HCT116 (cell line): ENCODE data around the gene PHF14. TPM values are rescaled to one million over a fixed set of nuclear protein-coding genes. Genes with fewer than 3 reads are reported as not detected.
"Not testable (repeated sequence)": the region's sequence is repeated elsewhere in the genome, so short reads cannot be mapped to it uniquely, and the experiment has no call there.

Experiments used
- ATAC-seq: fragments of 200-7000 bp; cut with Tn5 transposase; 2 replicates; pipeline ENCODE4 v1.9.1; 2020; ENCODE audit warnings: mild to moderate bottlenecking, moderate library complexity
- BruUV-seq: library from RNA; stranded (reverse); fragments of 400-500 nt; replicated peaks from 2 replicates; lab custom pipeline; 2021; lab: Mats Ljungman, UMichigan
- CTCF ChIA-PET: fragments of 300-600 bp; sonication (Branson Sonifier 250); formaldehyde crosslinking; loops from one replicate; lab custom pipeline; 2021; ENCODE audit warnings: antibody characterized with exemption; lab: Charles Lee
- POLR2A ChIA-PET: fragments of 300-600, 350-600 bp; sonication (Branson Sonifier 250); formaldehyde crosslinking; loops from one replicate; lab custom pipeline; 2021; ENCODE audit warnings: antibody characterized with exemption; lab: Charles Lee
- RAD21 ChIA-PET, 2 experiments: fragments of 300-600 bp; sonication (Branson Sonifier 250); formaldehyde crosslinking; loops; one replicate each; lab custom pipeline; 2023; ENCODE audit warnings: low total read pairs in 2 of 2; ENCODE audit not compliant: uncharacterized antibody in 2 of 2, unreplicated experiment in 2 of 2, low non-redundant PET in 1 of 2; lab: Charles Lee
- DNase-seq: peaks from one replicate; pipeline ENCODE4 v3.0.0-alpha.2; 2010; ENCODE audit warnings: low read depth, low spot score
- H2AFZ ChIP-seq: fragments of 200-600 bp; shearing (Covaris generic), sonication (generic); 2 replicates; pipeline ENCODE4 v1.6.1; 2017; ENCODE audit warnings: low read depth, mixed run types, mixed read lengths, antibody characterized with exemption, low read length; ENCODE audit not compliant: poor library complexity, severe bottlenecking
- H3K27ac ChIP-seq: 2 replicates; pipeline ENCODE4 v1.5.1; 2012; ENCODE audit warnings: low read depth, low read length
- H3K27me3 ChIP-seq: fragments of 200-600 bp; sonication (generic); 2 replicates; pipeline ENCODE4 v1.6.1; 2016; ENCODE audit warnings: mixed run types, low read length, mixed read lengths; ENCODE audit not compliant: insufficient read depth
- H3K36me3 ChIP-seq, 2 experiments: fragments of 200-500 bp in 1 of 2; fragments of 200-600 bp in 1 of 2; sonication (Bioruptor generic) in 1 of 2; sonication (generic) in 1 of 2; 2 replicates each; pipeline versions ENCODE4 v1.5.1 to v1.6.1; 2014 to 2016; ENCODE audit warnings: low read length in 2 of 2, inconsistent platforms in 1 of 2, mixed read lengths in 1 of 2, mixed run types in 1 of 2; ENCODE audit not compliant: insufficient read depth in 2 of 2, control insufficient read depth in 1 of 2
- H3K4me1 ChIP-seq, 2 experiments: fragments of 200-600 bp in 1 of 2; sonication (generic) in 1 of 2; 2 replicates each; pipeline versions ENCODE4 v1.5.1 to v1.6.1; 2012 to 2017; ENCODE audit warnings: low read length in 2 of 2, inconsistent platforms in 1 of 2, mild to moderate bottlenecking in 1 of 2, mixed read lengths in 1 of 2, mixed run types in 1 of 2, moderate library complexity in 1 of 2; ENCODE audit not compliant: insufficient read depth in 2 of 2, control insufficient read depth in 1 of 2
- H3K4me2 ChIP-seq: fragments of 200-600 bp; sonication (generic); 2 replicates; pipeline ENCODE4 v1.6.1; 2017; ENCODE audit warnings: mixed run types, low read length, mixed read lengths
- H3K4me3 ChIP-seq, 2 experiments: fragments of 200-600 bp in 1 of 2; sonication (generic) in 1 of 2; replicated peaks in 1 of 2; 2 replicates each; pipeline ENCODE4 v1.5.1; 2011 to 2016; ENCODE audit warnings: low read length in 2 of 2, control low read depth in 1 of 2, low read depth in 1 of 2, mild to moderate bottlenecking in 1 of 2, mixed read lengths in 1 of 2, mixed run types in 1 of 2
- H3K79me2 ChIP-seq: fragments of 200-600 bp; sonication (generic); 2 replicates; pipeline ENCODE4 v1.6.1; 2017; ENCODE audit warnings: mild to moderate bottlenecking, mixed run types, low read length, moderate library complexity, mixed read lengths; ENCODE audit not compliant: insufficient read depth
- H3K9ac ChIP-seq: fragments of 200-600 bp; sonication (generic); 2 replicates; pipeline ENCODE4 v1.6.1; 2016; ENCODE audit warnings: low read length, mixed read lengths
- H3K9me2 ChIP-seq: fragments of 200-600 bp; sonication (generic), shearing (Covaris generic); 2 replicates; pipeline ENCODE4 v1.6.1; 2017; ENCODE audit warnings: mixed run types, mild to moderate bottlenecking, moderate library complexity; ENCODE audit not compliant: insufficient read depth
- H3K9me3 ChIP-seq, 2 experiments: fragments of 200-500 bp in 1 of 2; fragments of 200-600 bp in 1 of 2; sonication (Bioruptor generic) in 1 of 2; sonication (generic) in 1 of 2; 2 replicates each; pipeline ENCODE4 v1.6.1; 2014 to 2017; ENCODE audit warnings: low read length in 2 of 2, mixed read lengths in 2 of 2, inconsistent platforms in 1 of 2, low read depth in 1 of 2, mild to moderate bottlenecking in 1 of 2, mixed run types in 1 of 2, moderate library complexity in 1 of 2; ENCODE audit not compliant: control insufficient read depth in 1 of 2, insufficient read depth in 1 of 2
- H4K20me1 ChIP-seq: fragments of 200-600 bp; sonication (generic), shearing (Covaris generic); 2 replicates; pipeline ENCODE4 v1.6.1; 2017; ENCODE audit warnings: mixed run types, mild to moderate bottlenecking, moderate library complexity; ENCODE audit not compliant: insufficient read depth
- CEBPB ChIP-seq: IDR thresholded peaks from 2 replicates; pipeline ENCODE4 v1.6.1; 2012; ENCODE audit warnings: low read depth
- EGR1 ChIP-seq: IDR thresholded peaks from 2 replicates; pipeline ENCODE4 v1.6.1; 2012; ENCODE audit warnings: low read depth
- ELF1 ChIP-seq: IDR thresholded peaks from 2 replicates; pipeline ENCODE4 v1.6.1; 2012; ENCODE audit warnings: low read depth, borderline replicate concordance
- EZH2 ChIP-seq: fragments of 200-600 bp; sonication (generic); IDR thresholded peaks from 2 replicates; pipeline ENCODE4 v1.6.1; 2017; ENCODE audit warnings: antibody characterized with exemption, mixed run types
- EZH2phosphoT487 ChIP-seq: fragments of 200-600 bp; IDR thresholded peaks from 2 replicates; pipeline ENCODE4 v1.6.1; 2018; ENCODE audit warnings: antibody characterized with exemption, borderline replicate concordance
- FOSL1 ChIP-seq: IDR thresholded peaks from 2 replicates; pipeline ENCODE4 v1.6.1; 2012; ENCODE audit warnings: low read depth
- JUND ChIP-seq: IDR thresholded peaks from 2 replicates; pipeline ENCODE4 v1.6.1; 2012
- POLR2A ChIP-seq: IDR thresholded peaks from 2 replicates; pipeline ENCODE4 v1.7.0; 2011; ENCODE audit warnings: borderline replicate concordance; ENCODE audit not compliant: insufficient read depth, insufficient read length; ENCODE audit errors: extremely low read depth
- POLR2AphosphoS5 ChIP-seq: IDR thresholded peaks from 2 replicates; pipeline ENCODE4 v1.6.1; 2011; ENCODE audit warnings: mild to moderate bottlenecking, low read depth, low read length, moderate library complexity
- RAD21 ChIP-seq: IDR thresholded peaks from 2 replicates; pipeline ENCODE4 v1.6.1; 2012; ENCODE audit warnings: low read depth, mild to moderate bottlenecking
- SIN3A ChIP-seq: IDR thresholded peaks from 2 replicates; pipeline ENCODE4 v1.6.1; 2012; ENCODE audit warnings: low read depth
- SP1 ChIP-seq: IDR thresholded peaks from 2 replicates; pipeline ENCODE4 v1.6.1; 2012; ENCODE audit warnings: low read depth
- SRF ChIP-seq: IDR thresholded peaks from 2 replicates; pipeline ENCODE4 v1.6.1; 2012; ENCODE audit warnings: low read depth
- YY1 ChIP-seq: IDR thresholded peaks from 2 replicates; pipeline ENCODE4 v1.6.1; 2011; ENCODE audit warnings: low read length, low read depth, moderate library complexity, mild to moderate bottlenecking; ENCODE audit not compliant: insufficient replicate concordance; ENCODE audit errors: extremely low read depth
- ZFX ChIP-seq: fragments of 450-650 bp; IDR thresholded peaks from 2 replicates; pipeline ENCODE4 v1.6.1; 2017
- ZNF274 ChIP-seq: fragments of 200-500 bp; sonication (Bioruptor generic); IDR thresholded peaks from 2 replicates; pipeline ENCODE4 v1.6.1; 2014; ENCODE audit warnings: mild to moderate bottlenecking, low read depth, low read length, inconsistent platforms
- intact Hi-C: fragments of 100-400 bp; cut with micrococcal nuclease; formaldehyde crosslinking; loops from 2 replicates; pipeline ENCODE4 v1.10.0; 2022
- total RNA-seq: library from RNA; stranded (reverse); gene quantifications from one replicate; pipeline ENCODE4 v1.2.1, GENCODE V29; 2021; ENCODE audit not compliant: unreplicated experiment
- TF ChIP-seq, protein P1 (sequence below): IDR thresholded peaks from 2 replicates; pipeline ENCODE4 v1.6.1; 2012; ENCODE audit warnings: low read depth
- TF ChIP-seq, protein P2 (sequence below): IDR thresholded peaks from 2 replicates; pipeline ENCODE4 v1.6.1; 2011; ENCODE audit warnings: mild to moderate bottlenecking, low read length, moderate library complexity; ENCODE audit not compliant: insufficient replicate concordance; ENCODE audit errors: extremely low read depth

Gene PHF14
- total RNA-seq, 1 experiment from 2014 or later, result 13.8 TPM

DNA sequence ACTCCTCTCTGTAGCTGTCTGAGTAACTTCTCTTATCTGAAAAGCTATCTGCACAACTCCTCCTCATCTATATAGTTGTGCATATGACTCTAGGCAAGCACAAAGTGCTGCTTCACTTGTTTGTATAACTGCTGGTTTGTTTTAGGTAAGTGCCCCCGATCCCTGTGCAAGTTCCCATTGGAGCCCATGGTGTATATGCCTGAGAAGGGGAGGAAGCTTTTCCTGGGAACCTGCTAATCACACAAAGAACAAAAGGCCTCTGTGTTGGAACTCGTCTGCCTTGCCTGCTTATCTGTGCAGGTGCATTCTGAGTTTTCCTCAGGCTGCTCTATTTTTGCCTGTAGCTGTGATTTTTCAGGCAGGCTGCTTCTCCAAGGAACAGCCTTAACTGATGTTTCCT lies 23.2 kb upstream of the PHF14 start:
- Histone ChIP-seq H3K9me3 (no peaks in the 10 kb centered on the region), H3K79me2 (no peaks in the 10 kb centered on the region), H2AFZ (no peak overlapping the region), H3K4me2 (no peak overlapping the region), H3K4me3 (no peak overlapping the region), H3K9ac (no peak overlapping the region), H3K27me3 (no peaks in the 10 kb centered on the region), H3K4me1 (no peaks in the 10 kb centered on the region), H3K36me3 (no peaks in the 10 kb centered on the region), H3K9me2 (no peaks in the 10 kb centered on the region), H3K27ac (no peak overlapping the region), H4K20me1 (no peaks in the 10 kb centered on the region)
- CTCF ChIA-PET, result no interaction called here
- BruUV-seq, result no TSS peak
- no peak for TF ChIP-seq CEBPB
- no peak for TF ChIP-seq SP1
- no peak for TF ChIP-seq FOSL1
- TF ChIP-seq, protein P1, sequence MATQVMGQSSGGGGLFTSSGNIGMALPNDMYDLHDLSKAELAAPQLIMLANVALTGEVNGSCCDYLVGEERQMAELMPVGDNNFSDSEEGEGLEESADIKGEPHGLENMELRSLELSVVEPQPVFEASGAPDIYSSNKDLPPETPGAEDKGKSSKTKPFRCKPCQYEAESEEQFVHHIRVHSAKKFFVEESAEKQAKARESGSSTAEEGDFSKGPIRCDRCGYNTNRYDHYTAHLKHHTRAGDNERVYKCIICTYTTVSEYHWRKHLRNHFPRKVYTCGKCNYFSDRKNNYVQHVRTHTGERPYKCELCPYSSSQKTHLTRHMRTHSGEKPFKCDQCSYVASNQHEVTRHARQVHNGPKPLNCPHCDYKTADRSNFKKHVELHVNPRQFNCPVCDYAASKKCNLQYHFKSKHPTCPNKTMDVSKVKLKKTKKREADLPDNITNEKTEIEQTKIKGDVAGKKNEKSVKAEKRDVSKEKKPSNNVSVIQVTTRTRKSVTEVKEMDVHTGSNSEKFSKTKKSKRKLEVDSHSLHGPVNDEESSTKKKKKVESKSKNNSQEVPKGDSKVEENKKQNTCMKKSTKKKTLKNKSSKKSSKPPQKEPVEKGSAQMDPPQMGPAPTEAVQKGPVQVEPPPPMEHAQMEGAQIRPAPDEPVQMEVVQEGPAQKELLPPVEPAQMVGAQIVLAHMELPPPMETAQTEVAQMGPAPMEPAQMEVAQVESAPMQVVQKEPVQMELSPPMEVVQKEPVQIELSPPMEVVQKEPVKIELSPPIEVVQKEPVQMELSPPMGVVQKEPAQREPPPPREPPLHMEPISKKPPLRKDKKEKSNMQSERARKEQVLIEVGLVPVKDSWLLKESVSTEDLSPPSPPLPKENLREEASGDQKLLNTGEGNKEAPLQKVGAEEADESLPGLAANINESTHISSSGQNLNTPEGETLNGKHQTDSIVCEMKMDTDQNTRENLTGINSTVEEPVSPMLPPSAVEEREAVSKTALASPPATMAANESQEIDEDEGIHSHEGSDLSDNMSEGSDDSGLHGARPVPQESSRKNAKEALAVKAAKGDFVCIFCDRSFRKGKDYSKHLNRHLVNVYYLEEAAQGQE, result no peak
- TF ChIP-seq ZNF274, result no peak
- TF ChIP-seq POLR2AphosphoS5, result no peak
- no peak for TF ChIP-seq POLR2A
- TF ChIP-seq SRF, result no peak
- TF ChIP-seq ZFX, result no peak
- TF ChIP-seq, protein P2, sequence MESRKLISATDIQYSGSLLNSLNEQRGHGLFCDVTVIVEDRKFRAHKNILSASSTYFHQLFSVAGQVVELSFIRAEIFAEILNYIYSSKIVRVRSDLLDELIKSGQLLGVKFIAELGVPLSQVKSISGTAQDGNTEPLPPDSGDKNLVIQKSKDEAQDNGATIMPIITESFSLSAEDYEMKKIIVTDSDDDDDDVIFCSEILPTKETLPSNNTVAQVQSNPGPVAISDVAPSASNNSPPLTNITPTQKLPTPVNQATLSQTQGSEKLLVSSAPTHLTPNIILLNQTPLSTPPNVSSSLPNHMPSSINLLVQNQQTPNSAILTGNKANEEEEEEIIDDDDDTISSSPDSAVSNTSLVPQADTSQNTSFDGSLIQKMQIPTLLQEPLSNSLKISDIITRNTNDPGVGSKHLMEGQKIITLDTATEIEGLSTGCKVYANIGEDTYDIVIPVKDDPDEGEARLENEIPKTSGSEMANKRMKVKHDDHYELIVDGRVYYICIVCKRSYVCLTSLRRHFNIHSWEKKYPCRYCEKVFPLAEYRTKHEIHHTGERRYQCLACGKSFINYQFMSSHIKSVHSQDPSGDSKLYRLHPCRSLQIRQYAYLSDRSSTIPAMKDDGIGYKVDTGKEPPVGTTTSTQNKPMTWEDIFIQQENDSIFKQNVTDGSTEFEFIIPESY, result no peak
- TF ChIP-seq RAD21, result no peak
- TF ChIP-seq EZH2phosphoT487, result no peak
- no peak for TF ChIP-seq EZH2
- TF ChIP-seq JUND, result no peak
- no peak for TF ChIP-seq SIN3A
- TF ChIP-seq ELF1, result no peak
- TF ChIP-seq EGR1, result no peak
- TF ChIP-seq YY1, result no peak
- no peak for DNase-seq
- POLR2A ChIA-PET, result no interaction called here
- RAD21 ChIA-PET, result no interaction called here
- intact Hi-C loops, result no loop called here
- no peak for ATAC-seq

DNA sequence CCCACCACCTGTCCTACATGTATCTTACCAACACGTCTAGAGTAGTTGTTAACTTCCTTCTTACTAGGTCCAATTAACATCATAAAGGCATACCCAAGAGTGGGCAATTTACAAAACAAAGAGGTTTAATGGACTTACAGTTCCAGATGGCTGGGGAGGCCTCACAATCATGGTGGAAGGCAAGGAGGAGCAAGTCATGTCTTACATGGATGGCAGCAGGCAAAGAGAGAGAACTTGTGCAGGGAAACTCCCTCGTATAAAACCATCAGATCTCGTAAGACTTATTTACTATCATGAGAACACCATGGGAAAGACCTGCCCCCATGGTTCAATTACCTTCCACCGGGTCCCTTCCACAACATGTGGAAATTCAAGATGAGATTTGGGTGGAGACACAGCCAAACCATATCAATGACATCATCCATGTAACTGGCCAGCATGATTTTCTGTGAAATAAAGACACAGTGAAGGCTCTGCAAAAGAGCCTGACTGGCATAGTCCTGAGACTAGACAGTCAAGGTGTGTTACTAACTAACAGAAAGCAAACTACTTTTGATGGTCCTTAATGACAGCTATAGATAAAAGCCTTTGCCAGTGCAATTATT lies 22.6 kb upstream of the PHF14 start:
- H3K4me1 ChIP-seq, CTCF ChIA-PET, H3K9ac ChIP-seq, H4K20me1 ChIP-seq, H3K27ac ChIP-seq, BruUV-seq, H3K79me2 ChIP-seq, DNase-seq, H3K9me3 ChIP-seq, ATAC-seq, RAD21 ChIA-PET, intact Hi-C loops, H3K36me3 ChIP-seq, H3K9me2 ChIP-seq, H3K27me3 ChIP-seq, POLR2A ChIA-PET, H2AFZ ChIP-seq, H3K4me3 ChIP-seq, H3K4me2 ChIP-seq: not testable (repeated sequence)
